Measurements from ENCODE around the gene OCA2. TPM values are rescaled to one million over a fixed set of nuclear protein-coding genes. Genes with fewer than 3 reads are reported as not detected.
"Not testable (repeated sequence)": the region's sequence is repeated elsewhere in the genome, so short reads cannot be mapped to it uniquely, and the experiment has no call there.

Gene OCA2
- total RNA-seq, 6 experiments from 2014 or later = 0.07 to 0.13 (median 0.12) TPM; not detected in 3

DNA sequence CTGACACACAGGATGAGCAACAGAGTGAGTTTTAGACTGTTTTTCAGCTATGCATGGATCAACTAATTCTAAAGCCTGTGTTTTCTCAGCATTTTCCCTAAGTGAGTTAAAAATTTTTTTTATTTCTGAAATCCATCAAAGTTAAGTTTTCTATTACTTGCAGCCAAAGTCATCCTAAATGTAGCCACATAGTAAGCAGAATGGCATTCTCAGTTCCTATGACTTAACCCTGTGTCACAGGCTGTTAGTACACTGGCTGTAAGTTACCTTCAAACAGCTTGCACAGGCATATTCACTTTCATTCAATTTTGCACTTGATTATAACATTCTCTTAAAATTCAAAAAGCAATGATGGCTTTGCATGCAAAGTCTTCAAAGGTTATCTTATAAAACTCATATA lies 368.2 kb downstream of the OCA2 start:
- H3K4me1 ChIP-seq = no peaks in the 10 kb centered on the region
- ATAC-seq (no peak), DNase-seq (no peak)
- peaks cover 0 to 9% (median 0%) of the 10 kb centered on the region in 4 donors for H3K9me3 ChIP-seq
- intact Hi-C loops (cut with DNase I) = no loop called here
- no peak for TF ChIP-seq POLR2A (IDR thresholded peaks at IDR 0.05)
- TF ChIP-seq, protein P1, sequence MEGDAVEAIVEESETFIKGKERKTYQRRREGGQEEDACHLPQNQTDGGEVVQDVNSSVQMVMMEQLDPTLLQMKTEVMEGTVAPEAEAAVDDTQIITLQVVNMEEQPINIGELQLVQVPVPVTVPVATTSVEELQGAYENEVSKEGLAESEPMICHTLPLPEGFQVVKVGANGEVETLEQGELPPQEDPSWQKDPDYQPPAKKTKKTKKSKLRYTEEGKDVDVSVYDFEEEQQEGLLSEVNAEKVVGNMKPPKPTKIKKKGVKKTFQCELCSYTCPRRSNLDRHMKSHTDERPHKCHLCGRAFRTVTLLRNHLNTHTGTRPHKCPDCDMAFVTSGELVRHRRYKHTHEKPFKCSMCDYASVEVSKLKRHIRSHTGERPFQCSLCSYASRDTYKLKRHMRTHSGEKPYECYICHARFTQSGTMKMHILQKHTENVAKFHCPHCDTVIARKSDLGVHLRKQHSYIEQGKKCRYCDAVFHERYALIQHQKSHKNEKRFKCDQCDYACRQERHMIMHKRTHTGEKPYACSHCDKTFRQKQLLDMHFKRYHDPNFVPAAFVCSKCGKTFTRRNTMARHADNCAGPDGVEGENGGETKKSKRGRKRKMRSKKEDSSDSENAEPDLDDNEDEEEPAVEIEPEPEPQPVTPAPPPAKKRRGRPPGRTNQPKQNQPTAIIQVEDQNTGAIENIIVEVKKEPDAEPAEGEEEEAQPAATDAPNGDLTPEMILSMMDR (IDR thresholded peaks at IDR 0.05) = no peak
- H3K36me3 ChIP-seq = no peaks in the 10 kb centered on the region
- no peak overlapping the region for H3K4me3 ChIP-seq
- H3K27ac ChIP-seq = no peak overlapping the region
- H3K27me3 ChIP-seq = no peaks in the 10 kb centered on the region

DNA sequence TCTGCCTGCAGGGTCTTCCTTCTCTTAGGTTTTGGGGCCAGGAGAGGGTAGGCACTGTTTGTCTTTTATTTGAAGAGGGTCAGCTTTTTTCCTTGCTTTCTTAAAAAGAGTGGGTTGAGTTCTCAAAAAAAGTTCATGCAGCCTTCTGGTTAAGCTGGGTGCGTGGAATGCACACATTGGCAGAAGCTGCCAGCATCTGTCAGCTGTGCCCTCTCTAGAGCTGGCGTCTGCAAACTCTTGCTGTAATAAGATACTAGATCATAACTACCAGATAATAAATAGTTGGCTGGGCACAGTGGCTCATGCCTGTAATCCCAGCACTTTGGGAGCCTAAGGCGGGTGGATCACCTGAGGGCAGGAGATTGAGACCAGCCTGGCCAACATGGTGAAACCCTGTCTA lies 373.4 kb downstream of the OCA2 start:
- Histone ChIP-seq H3K4me1 (no peaks in the 10 kb centered on the region), H3K4me3 (no peak overlapping the region), H3K9me3 (no peaks in the 10 kb centered on the region), H3K27me3 (no peaks in the 10 kb centered on the region), H3K27ac (no peak overlapping the region), H3K36me3 (no peaks in the 10 kb centered on the region)
- ATAC-seq (no peak), DNase-seq (no peak)
- WGBS (ENCODE audit: insufficient coverage, low coverage, low lambda C conversion rate, missing lambda C conversion rate) = 54% methylated on average over 3 of the region's 3 CpGs
- intact Hi-C loops (cut with DNase I) = no loop called here
- TF ChIP-seq, protein P1 (IDR thresholded peaks at IDR 0.05) = no peak
- no peak for TF ChIP-seq POLR2A (IDR thresholded peaks at IDR 0.05)

DNA sequence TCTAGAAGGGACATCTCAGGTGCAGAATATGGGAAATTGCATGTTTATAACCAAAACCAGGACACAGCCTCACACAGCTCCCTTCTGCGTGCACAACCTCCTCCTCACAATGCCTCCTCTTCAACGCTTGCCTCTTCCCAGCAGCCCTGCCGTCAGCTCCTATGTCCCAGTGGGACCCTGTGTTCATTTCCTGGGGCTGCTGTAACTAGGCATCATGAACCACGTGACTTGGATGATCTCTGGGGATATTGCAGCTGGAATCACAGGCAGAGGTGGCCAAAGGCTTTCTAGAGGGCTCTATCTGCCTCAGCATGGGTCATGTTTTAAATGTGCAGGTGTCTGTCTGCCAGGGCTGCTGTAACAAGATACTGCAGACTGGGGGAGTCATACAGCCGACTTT lies 375.3 kb downstream of the OCA2 start:
- Histone ChIP-seq H3K4me3 (no peak overlapping the region), H3K27me3 (no peaks in the 10 kb centered on the region), H3K27ac (no peak overlapping the region), H3K36me3 (no peaks in the 10 kb centered on the region), H3K4me1 (no peaks in the 10 kb centered on the region), H3K9me3 (no peaks in the 10 kb centered on the region)
- ATAC-seq (no peak), DNase-seq (no peak)
- no peak for TF ChIP-seq POLR2A (IDR thresholded peaks at IDR 0.05)
- TF ChIP-seq, protein P1 (IDR thresholded peaks at IDR 0.05) = no peak
- 21% methylated on average over 3 of the region's 5 CpGs for WGBS (ENCODE audit: insufficient coverage, low coverage, low lambda C conversion rate, missing lambda C conversion rate)
- intact Hi-C loops (cut with DNase I) = no loop called here

DNA sequence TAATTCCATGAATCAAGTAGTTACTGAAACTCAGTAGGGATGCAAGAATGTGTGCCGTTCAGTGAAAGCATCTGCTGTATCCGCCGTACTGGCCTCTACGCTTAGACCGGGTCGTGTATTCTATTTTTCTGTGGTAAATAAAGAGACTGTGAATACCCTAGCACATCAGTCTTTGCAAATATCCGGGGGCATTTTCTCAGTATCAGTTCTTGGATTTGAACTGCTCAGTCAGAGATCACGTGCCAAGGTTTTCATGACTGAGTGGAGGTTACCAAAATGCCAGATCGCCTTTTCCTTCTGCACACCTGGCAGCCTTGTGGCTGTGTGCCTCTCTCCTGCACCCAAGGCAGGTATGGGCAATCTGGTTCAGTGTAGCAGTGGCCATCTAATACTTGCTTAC lies 377.0 kb downstream of the OCA2 start:
- Histone ChIP-seq H3K9me3 (no peaks in the 10 kb centered on the region), H3K4me1 (no peaks in the 10 kb centered on the region), H3K27ac (no peak overlapping the region), H3K4me3 (no peak overlapping the region), H3K27me3 (no peaks in the 10 kb centered on the region), H3K36me3 (no peaks in the 10 kb centered on the region)
- intact Hi-C loops (cut with DNase I) = no loop called here
- ATAC-seq (no peak), DNase-seq (no peak)
- no peak for TF ChIP-seq POLR2A (IDR thresholded peaks at IDR 0.05)
- TF ChIP-seq, protein P1 (IDR thresholded peaks at IDR 0.05) = no peak
- 66% methylated on average over 8 of the region's 9 CpGs for WGBS (ENCODE audit: insufficient coverage, low coverage, low lambda C conversion rate, missing lambda C conversion rate)

DNA sequence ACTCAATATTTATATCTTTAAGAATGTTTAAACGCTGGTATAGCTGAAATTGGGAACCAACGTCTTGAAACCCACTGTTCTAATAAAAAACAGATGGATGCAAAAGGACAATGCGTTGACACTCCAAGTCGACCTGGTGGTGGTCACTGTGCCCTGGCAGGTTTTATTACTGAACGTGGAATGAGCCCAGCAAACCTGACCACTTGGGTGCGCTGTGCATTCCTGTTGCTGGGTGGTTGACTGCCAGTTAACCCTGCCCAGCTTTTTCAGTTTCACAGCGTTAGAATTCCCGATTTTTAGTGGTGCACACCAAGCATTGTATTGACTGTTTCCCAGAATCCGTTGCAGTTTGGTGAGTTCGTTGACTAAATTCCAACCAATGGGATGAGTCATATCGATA lies 384.4 kb downstream of the OCA2 start:
- no peak for TF ChIP-seq POLR2A (IDR thresholded peaks at IDR 0.05)
- TF ChIP-seq, protein P1 (IDR thresholded peaks at IDR 0.05) = no peak
- Histone ChIP-seq H3K9me3 (no peaks in the 10 kb centered on the region), H3K4me3 (no peak overlapping the region), H3K27me3 (no peaks in the 10 kb centered on the region), H3K27ac (no peak overlapping the region), H3K36me3 (no peaks in the 10 kb centered on the region), H3K4me1 (no peaks in the 10 kb centered on the region)
- WGBS (ENCODE audit: insufficient coverage, low coverage, low lambda C conversion rate, missing lambda C conversion rate) = 60% methylated on average over 7 of the region's 11 CpGs
- intact Hi-C loops (cut with DNase I) = no loop called here
- DNase-seq (no peak), ATAC-seq (no peak)

DNA sequence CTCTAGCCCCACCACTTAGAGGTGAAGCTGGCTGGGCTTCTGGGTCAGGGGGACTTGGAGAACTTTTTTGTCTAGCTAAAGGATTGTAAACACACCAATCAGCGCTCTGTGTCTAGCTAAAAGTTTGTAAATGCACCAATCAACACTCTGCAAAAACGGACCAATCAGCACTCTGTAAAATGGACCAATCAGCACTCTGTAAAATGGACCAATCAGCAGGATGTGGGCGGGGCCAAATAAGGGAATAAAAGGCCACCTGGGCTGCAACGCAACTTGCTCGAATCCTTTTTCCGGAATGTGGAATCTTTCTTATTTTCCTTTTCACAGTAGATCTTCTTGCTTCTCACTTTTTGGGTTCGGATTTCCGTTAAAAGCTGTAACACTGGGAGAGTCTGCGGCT lies 385.3 kb downstream of the OCA2 start:
- intact Hi-C loops (cut with DNase I); H3K27me3 ChIP-seq; H3K27ac ChIP-seq; DNase-seq; H3K4me3 ChIP-seq; H3K36me3 ChIP-seq; ATAC-seq; H3K9me3 ChIP-seq; H3K4me1 ChIP-seq: not testable (repeated sequence)
- WGBS (ENCODE audit: insufficient coverage, low coverage, low lambda C conversion rate, missing lambda C conversion rate) = 66% methylated on average over 9 of the region's 9 CpGs
